CD4-positive, alpha-beta T cell treated with Interleukin-12 subunit alpha and Interleukin-12 subunit beta, for 1 hour (primary cell): ENCODE measurements around the gene MAPK9.

Source experiments
- DNase-seq: peaks from one replicate; pipeline ENCODE4 v3.0.0-alpha.2; 2020

The MAPK9 gene

GRCh38 chr5:180201051-180201987 lies 90.6 kb downstream of the MAPK9 start:
- peak; percentile 5 for DNase-seq

GRCh38 chr5:180199390-180199789 lies 92.5 kb downstream of the MAPK9 start:
- no peak for DNase-seq

DNA sequence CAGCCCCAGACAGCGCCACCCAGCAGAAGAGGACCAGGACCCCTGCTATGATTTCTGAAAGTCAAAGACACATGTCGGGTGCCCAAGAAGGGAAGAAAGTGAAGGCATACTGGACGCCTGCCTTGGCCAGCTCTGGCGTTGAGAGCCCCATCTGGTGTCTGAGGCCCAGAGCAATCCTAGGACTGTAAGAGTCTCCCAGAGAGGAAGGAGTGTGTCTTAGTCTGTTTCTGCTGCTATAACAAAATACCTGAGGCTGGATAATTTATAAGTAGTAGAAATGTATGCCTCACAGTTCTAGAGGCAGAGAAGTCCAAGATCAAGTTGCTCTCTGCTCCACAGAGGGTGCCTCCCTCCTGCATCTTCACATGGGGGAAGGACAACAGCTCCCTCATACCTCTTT lies 93.7 kb downstream of the MAPK9 start:
- DNase-seq, result no peak

DNA sequence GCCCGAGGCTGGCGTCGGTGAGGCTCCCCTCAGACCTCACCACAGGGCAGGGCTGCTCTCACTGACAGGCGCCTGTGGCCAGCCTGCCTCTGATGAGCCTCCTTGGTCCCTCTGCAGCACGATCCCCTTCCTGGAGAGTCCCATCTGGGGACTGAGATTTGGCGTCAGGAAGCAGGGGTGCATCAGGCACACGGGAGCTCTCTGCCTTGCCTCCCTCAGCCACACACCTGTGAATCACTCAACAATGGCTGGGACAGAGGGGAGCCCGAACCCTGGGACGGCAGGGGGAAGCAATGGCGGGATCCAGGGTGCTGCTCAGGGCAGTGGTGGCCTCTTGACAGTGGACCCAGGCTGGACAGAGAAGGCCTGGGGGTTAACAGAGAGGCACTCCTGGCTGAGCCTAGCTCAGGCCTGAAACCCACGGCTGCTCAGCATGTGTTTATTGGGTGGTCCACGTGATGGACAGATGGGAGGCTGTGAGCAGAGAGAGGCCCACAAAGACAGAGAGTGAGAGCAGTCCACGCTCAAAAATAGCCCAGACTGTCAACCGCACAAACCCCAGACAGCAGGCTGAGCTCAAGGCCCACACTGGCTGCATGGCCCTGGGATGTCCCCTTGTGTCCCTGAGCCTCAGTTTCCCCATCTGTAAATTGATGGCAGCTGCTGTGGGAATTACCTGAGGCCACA lies 94.7 kb downstream of the MAPK9 start:
- DNase-seq, result no peak

GRCh38 chr5:180194410-180195345 lies 97.2 kb downstream of the MAPK9 start:
- DNase-seq, result no peak

DNA sequence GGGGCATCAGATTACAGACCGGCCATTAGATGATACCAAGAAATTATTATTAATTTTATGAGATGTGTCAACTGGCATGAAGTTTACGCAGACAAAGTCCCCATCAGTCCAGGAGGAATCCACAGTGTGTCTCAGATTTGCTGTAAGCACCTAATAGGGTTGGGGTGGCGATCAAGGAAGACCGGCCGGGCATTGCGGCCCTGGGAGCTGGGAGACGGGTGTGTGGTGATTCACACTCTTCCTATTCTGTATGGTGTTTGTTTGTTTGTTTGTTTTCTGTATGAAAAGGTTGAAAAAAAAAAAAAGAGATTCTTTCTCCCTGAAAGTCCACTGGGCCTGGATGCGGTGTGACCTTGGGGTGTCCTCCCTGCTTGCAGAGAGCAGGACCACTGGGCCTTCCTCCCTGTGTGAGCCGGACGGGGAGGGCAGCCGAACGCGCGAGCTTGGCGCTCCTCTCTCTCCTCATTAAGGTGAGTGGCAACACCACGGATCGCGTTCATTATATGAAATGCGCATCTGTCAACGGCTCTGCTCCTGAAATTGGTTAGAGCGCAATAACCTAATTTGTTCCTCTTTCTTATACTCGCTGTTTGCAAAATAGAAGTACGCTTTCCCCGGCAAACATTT lies 98.0 kb downstream of the MAPK9 start:
- no peak for DNase-seq

- DNase-seq, result no peak
Observed at GRCh38 chr5:180191716-180192115, 100.2 kb downstream of the MAPK9 start.

DNA sequence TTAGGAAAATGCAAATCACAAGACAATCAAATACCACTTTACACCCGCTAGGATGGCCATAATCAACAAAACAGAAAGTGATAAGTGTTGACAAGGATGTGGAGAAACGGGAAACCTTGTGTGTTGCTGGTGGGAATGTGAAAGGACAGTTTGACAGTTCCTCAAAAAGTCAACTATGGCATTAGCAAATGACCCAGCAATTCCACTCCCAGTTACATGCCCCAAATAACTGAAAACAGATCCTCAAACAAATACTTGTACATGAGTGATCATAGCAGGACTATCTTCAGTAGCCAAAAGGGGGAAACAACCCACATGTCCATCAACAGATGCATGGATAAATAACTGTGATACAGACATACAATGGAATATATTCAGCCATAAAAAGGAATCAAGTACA lies 104.1 kb downstream of the MAPK9 start:
- no peak for DNase-seq
